HEK293 (cell line): ENCODE data around the gene GGA3.

Source experiments
- ATF2 ChIP-seq: fragments of 450-650 bp; formaldehyde crosslinking; IDR thresholded peaks from 2 replicates; pipeline ENCODE4 v1.5.1; 2016; ENCODE audit warnings: missing biosample characterization, missing genetic modification characterization, low read depth
- HOXA7 ChIP-seq: sonication (generic); formaldehyde crosslinking; IDR thresholded peaks from 2 replicates; pipeline ENCODE4 v1.8.1; 2022; ENCODE audit warnings: missing genetic modification reagents, borderline replicate concordance
- OSR2 ChIP-seq: fragments of 450-650 bp; formaldehyde crosslinking; IDR thresholded peaks from 2 replicates; pipeline ENCODE4 v1.5.1; 2016; ENCODE audit warnings: missing biosample characterization, missing genetic modification characterization
- PATZ1 ChIP-seq: fragments of 450-650 bp; formaldehyde crosslinking; IDR thresholded peaks from 2 replicates; pipeline ENCODE4 v1.5.1; 2016; ENCODE audit warnings: missing biosample characterization, missing genetic modification characterization
- PRDM4 ChIP-seq: fragments of 450-650 bp; formaldehyde crosslinking; IDR thresholded peaks from 2 replicates; pipeline ENCODE4 v1.5.1; 2017; ENCODE audit warnings: missing biosample characterization, missing genetic modification characterization
- RBAK ChIP-seq: fragments of 450-650 bp; formaldehyde crosslinking; IDR thresholded peaks from 2 replicates; pipeline ENCODE4 v1.5.1; 2016; ENCODE audit warnings: missing biosample characterization, missing genetic modification characterization
- SETDB1 ChIP-seq: IDR thresholded peaks from one replicate; pipeline ENCODE4 v1.6.1; 2017; ENCODE audit warnings: mild to moderate bottlenecking, low read length, moderate library complexity, mixed read lengths; ENCODE audit not compliant: insufficient read length
- TCF7L2 ChIP-seq: IDR thresholded peaks from 2 replicates; pipeline ENCODE4 v1.6.1; 2011; ENCODE audit warnings: low read depth, mild to moderate bottlenecking, inconsistent platforms, low read length, moderate library complexity, borderline replicate concordance
- ZBTB44 ChIP-seq: fragments of 450-650 bp; IDR thresholded peaks from 2 replicates; pipeline ENCODE4 v1.5.1; 2018; ENCODE audit warnings: missing biosample characterization, mild to moderate bottlenecking, missing genetic modification characterization
- ZBTB6 ChIP-seq: fragments of 450-650 bp; formaldehyde crosslinking; IDR thresholded peaks from 2 replicates; pipeline ENCODE4 v1.5.1; 2017; ENCODE audit warnings: missing biosample characterization, missing genetic modification characterization
- ZNF121 ChIP-seq: fragments of 450-650 bp; formaldehyde crosslinking; IDR thresholded peaks from 2 replicates; pipeline ENCODE4 v1.5.1; 2016; ENCODE audit warnings: missing biosample characterization, missing genetic modification characterization
- ZNF133 ChIP-seq: fragments of 450-650 bp; formaldehyde crosslinking; IDR thresholded peaks from 2 replicates; pipeline ENCODE4 v1.5.1; 2016; ENCODE audit warnings: missing biosample characterization, missing genetic modification characterization
- ZNF146 ChIP-seq: fragments of 450-650 bp; formaldehyde crosslinking; IDR thresholded peaks from 2 replicates; pipeline ENCODE4 v1.5.1; 2016; ENCODE audit warnings: missing biosample characterization, missing genetic modification characterization
- ZNF174 ChIP-seq: fragments of 450-650 bp; formaldehyde crosslinking; IDR thresholded peaks from 2 replicates; pipeline ENCODE4 v1.5.0; 2017; ENCODE audit warnings: missing biosample characterization, mild to moderate bottlenecking, missing genetic modification characterization
- ZNF266 ChIP-seq: fragments of 450-650 bp; formaldehyde crosslinking; IDR thresholded peaks from 2 replicates; pipeline ENCODE4 v1.5.1; 2016; ENCODE audit warnings: missing biosample characterization, missing genetic modification characterization, low read depth
- ZNF37A ChIP-seq: fragments of 450-650 bp; IDR thresholded peaks from 2 replicates; pipeline ENCODE4 v1.5.1; 2018; ENCODE audit warnings: missing biosample characterization, missing genetic modification characterization
- ZNF48 ChIP-seq: fragments of 450-650 bp; formaldehyde crosslinking; IDR thresholded peaks from 2 replicates; pipeline ENCODE4 v1.5.1; 2016; ENCODE audit warnings: missing biosample characterization, missing genetic modification characterization
- ZNF521 ChIP-seq: fragments of 450-650 bp; formaldehyde crosslinking; IDR thresholded peaks from 2 replicates; pipeline ENCODE4 v1.5.1; 2017; ENCODE audit warnings: missing biosample characterization, mild to moderate bottlenecking, missing genetic modification characterization
- ZNF530 ChIP-seq: fragments of 450-650 bp; formaldehyde crosslinking; IDR thresholded peaks from 2 replicates; pipeline ENCODE4 v1.5.1; 2016; ENCODE audit warnings: low read depth, missing biosample characterization, missing genetic modification characterization
- ZNF544 ChIP-seq: fragments of 450-650 bp; formaldehyde crosslinking; IDR thresholded peaks from 2 replicates; pipeline ENCODE4 v1.5.0; 2017; ENCODE audit warnings: missing biosample characterization, missing genetic modification characterization
- ZNF548 ChIP-seq: fragments of 450-650 bp; formaldehyde crosslinking; IDR thresholded peaks from 2 replicates; pipeline ENCODE4 v1.5.1; 2016; ENCODE audit warnings: missing biosample characterization, missing genetic modification characterization
- ZNF707 ChIP-seq: fragments of 450-650 bp; formaldehyde crosslinking; IDR thresholded peaks from 2 replicates; pipeline ENCODE4 v1.5.1; 2016; ENCODE audit warnings: missing biosample characterization, missing genetic modification characterization
- ZSCAN5A ChIP-seq: fragments of 450-650 bp; formaldehyde crosslinking; IDR thresholded peaks from 2 replicates; pipeline ENCODE4 v1.5.1; 2016; ENCODE audit warnings: missing biosample characterization, missing genetic modification characterization
- TF ChIP-seq, protein P1 (sequence below): fragments of 450-650 bp; formaldehyde crosslinking; IDR thresholded peaks from 2 replicates; pipeline ENCODE4 v1.5.1; 2017; ENCODE audit warnings: missing biosample characterization, missing genetic modification characterization

The GGA3 gene

GRCh38 chr17:75270218-75270965, 9.0 kb upstream of the GGA3 start (continued):
- TF ChIP-seq, protein P1, sequence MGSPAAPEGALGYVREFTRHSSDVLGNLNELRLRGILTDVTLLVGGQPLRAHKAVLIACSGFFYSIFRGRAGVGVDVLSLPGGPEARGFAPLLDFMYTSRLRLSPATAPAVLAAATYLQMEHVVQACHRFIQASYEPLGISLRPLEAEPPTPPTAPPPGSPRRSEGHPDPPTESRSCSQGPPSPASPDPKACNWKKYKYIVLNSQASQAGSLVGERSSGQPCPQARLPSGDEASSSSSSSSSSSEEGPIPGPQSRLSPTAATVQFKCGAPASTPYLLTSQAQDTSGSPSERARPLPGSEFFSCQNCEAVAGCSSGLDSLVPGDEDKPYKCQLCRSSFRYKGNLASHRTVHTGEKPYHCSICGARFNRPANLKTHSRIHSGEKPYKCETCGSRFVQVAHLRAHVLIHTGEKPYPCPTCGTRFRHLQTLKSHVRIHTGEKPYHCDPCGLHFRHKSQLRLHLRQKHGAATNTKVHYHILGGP (tag by site-specific recombination), result no peak
- TF ChIP-seq PATZ1 (tag by site-specific recombination) (peak; percentile 94), ZNF544 (tag by site-specific recombination) (no peak), ATF2 (no peak), ZNF121 (tag by site-specific recombination) (no peak), ZNF133 (tag by site-specific recombination) (no peak), PRDM4 (tag by site-specific recombination) (no peak), OSR2 (tag by site-specific recombination) (0 out of 2 replicates have a peak, but pooled peaks have one; percentile 10), ZBTB6 (tag by site-specific recombination) (peak; percentile 89), ZNF146 (tag by site-specific recombination) (no peak), ZNF266 (tag by site-specific recombination) (no peak), HOXA7 (CRISPR knock-in tag) (no peak), ZNF174 (tag by site-specific recombination) (no peak), ZNF48 (no peak), ZNF707 (tag by site-specific recombination) (no peak), ZNF548 (tag by site-specific recombination) (no peak), ZBTB44 (tag by site-specific recombination) (no peak), ZNF521 (tag by site-specific recombination) (no peak), RBAK (tag by site-specific recombination) (no peak), TCF7L2 (no peak), ZSCAN5A (tag by site-specific recombination) (no peak), ZNF37A (tag by site-specific recombination) (no peak), ZNF530 (no peak), SETDB1 (no peak)
